HG03097 (cell line): ENCODE results near the gene PRDM16.

Source experiments
- ATAC-seq: cut with Tn5 transposase; IDR thresholded peaks from one replicate; pipeline ENCODE4 v1.9.1; 2021; ENCODE audit not compliant: unreplicated experiment, low FRiP score

PRDM16 gene

DNA sequence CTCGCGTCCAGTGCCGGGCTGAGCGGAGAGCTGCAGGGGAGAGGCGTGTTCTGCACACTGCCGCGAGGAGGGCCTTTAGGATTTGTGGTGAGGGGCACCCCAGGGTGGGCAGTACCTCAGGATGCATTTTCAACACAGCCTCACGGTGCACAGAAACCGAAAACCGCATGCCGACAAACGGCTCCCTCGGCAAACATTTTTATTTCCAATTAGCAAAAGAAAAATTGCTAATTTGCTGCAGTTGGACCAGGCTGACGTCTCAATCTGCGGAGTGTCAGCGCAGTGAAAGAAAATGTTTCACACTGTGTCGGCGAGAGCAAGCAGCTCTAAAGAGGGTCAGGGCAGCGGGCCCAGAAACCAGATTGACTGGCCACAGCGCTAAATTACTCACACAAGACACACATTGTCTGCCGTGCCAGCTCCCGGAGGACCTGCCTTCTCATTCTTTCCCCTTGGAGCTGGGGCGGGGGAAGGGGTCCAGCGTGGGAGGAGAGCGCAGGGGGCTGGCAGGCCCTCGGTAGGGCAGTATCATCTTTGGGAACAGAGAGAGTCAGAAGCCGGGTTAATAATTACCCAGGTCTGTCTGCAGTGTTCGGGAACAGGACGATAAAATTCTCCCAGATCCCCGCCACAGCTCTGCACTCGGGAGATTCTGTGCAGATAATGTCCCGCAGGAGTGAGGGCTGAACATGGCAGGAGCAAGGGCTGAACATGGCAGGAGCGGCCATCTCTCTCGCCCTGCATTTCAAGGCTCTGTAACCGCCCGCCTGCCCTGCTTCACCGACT is 150.2 kb downstream of the PRDM16 start:
- no peak for ATAC-seq

DNA sequence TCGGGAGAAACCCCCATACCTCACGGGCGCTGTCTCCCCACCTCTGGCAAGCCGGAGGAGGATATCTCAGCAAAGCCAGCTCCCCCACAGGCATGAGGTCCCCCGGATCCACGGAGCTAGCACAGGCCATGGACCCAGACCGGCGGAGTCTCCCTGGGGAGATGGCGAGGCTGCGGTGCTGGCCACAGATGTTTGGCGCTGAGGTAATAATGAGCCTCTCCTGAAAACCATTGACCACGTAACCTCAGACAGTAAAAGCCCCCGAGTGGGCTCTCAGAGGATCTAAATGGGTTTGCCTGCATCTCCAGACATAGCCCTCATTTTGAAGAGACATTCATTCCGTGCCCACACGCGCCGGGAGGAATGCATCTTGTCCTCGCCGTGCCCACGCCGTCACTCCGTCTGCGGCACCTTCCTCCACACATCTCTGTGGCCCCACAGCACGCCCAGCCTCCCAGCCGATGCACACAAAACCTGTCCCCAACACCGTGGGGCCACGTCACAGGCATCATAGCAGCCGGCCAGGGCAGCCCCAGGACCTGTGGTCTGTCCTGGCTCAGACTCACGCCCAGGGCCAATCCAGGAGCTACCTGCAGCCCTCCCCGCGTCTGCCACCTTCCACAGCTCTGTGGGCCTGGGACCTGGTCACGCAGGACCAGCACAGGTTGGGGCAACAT is 150.9 kb downstream of the PRDM16 start:
- no peak for ATAC-seq

DNA sequence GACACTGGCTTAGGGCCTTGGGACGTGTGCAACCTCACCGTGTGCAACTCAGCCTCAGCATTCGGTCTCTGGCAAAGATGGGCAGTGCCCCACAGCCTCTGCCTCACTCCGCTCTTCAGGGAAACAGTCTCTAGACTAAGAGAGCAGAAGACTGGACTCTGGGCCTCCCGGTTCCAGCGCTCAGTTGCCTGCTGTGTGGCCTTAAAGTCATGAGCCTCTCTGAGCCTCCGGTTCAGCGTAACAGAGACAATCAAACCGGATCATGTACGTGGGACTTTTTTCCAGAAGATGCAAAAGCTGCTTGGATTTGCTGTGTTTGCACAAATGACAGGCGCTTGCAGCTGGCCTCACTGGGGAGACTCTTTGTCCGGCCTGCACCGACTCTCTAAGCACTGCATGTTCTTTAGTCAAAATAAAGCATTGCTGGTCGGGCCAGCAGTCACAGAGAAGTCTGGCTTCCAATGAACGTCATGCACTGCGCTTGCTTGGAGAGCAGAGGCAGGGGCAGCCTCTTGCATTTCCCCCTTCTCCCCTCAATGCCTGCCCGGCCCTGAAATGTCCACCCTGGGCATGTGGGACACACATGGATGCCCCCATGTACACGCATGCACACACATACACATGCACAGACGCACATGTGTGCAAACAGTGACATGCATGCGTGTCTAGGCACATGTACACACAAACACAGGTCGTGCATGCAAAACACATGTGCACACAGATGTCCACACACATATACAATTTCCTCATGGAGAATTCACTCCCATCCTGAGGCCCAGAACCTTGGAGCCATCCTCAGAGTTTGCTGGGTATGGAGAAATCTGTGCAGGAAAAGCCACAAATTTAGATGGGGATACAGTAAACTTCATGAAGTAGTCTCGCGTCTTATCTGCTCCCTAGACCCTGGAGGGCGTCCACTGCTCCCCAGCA is 152.4 kb downstream of the PRDM16 start:
- no peak for ATAC-seq

DNA sequence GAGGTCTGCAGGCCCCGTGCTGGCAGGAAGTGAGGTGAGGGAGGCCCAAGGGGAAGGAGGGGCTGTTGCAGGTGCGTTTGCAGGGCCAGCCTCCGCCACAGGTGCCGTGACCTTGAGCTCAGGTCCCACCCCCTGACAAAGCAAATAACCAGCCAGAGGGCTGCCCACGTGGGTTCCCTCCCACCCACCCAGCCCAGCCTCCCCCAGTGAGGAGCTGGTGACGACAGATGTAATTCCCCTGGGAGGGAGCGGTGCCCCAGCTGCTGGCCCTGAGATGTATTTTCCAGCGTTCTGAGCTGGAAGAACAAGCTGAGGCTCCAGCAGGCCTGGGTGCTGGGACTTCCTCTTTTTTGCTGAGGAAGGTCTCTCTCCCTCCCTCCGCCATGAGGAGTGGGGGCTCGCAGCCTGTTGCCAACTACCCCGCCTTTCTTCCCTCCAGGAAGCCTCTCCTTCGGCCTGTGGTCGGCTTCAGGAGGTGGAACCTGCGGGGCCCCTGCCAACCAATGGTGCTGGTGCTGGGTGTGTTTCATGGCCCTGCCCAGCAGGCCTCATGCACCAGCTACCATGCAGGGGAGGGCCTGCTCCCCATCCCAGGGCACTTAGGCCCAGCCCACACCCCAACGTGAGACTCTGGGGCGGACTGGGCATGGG is 153.2 kb downstream of the PRDM16 start:
- no peak for ATAC-seq

DNA sequence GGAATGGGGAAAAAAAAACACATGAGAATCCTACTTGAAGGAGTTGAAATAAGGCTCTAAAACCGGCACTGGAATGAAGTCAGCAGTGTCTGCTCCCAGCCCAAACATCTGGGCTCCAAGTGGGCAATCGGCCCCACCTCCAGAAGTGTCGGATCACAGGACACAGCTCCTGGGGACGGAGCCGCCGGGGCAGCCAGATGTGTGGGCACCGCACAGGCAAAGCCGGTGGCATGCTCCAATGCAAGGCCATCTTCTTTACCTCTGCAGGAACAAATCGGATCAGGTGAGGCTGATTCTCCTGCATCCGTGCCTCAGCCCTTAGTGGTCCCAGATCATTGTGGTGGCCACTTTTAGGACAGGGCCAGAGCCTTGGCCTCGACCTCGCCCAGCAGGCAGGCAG is 156.7 kb downstream of the PRDM16 start:
- ATAC-seq = no peak

DNA sequence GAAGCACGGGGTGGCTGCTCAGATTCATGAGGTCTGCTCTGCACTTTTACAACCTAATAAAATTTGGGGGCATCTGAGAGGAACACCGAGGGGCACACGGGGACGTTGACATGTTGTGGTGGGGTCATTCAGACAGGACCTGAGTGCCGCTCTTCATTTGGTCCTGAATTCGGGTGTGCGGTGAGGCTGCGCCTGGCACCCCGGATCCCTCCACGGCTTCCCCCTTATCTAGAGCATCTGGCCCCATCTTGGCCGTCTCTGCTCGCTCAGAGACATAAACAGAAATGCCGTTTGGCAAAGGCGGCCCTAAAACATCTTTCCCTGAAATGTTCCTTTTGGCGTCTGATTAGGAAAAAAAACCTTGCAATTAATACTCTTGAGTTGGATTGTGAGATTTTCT is 157.2 kb downstream of the PRDM16 start:
- ATAC-seq = no peak

DNA sequence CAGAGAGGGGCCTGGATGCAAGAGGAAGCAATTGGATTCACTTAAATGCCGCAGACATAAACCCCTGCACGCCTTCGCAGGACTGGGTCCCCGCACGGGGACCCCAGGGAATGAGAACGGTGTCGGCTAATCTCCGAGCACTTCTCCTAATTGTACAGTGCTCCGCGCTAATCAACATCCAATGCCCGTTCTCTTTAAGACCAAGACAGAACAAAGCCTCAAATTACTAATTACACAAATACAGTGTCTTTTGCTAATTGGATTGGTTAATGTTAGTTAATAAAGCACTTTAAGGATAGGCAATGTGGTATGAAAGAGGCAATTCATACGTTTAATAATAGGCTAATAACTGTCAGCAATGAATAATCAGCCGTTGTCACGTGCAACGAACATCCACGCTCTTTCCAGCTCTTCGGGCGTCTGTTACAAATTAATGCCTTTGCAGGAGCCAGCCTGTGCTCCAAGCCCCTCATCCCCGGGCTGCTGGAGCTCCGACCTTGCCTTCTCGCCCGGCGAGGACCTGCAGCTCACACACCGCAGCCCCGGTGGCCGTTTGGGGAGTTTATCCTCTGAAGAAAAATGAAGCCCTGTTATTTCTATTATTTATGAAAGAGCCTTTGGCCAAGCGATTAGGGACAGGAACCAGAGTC is 157.8 kb downstream of the PRDM16 start:
- ATAC-seq = no peak

DNA sequence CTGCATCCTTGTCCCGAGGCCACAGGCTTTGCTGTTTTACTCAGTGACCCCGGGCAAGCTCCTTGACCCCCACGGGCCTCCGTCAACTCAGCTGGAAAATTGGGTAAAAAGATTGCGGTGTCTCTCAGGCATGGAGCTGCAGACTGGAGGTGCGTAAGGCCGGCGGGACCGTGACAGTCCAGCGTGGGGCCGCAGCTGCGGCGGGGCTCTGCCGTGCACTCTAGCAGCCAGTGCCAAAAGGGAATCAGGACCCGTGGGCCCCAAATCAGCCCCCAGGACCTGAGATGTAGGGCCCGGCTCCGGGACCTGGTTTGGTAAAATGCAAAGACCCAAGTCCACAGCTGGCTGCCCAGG is 158.3 kb downstream of the PRDM16 start:
- no peak for ATAC-seq

DNA sequence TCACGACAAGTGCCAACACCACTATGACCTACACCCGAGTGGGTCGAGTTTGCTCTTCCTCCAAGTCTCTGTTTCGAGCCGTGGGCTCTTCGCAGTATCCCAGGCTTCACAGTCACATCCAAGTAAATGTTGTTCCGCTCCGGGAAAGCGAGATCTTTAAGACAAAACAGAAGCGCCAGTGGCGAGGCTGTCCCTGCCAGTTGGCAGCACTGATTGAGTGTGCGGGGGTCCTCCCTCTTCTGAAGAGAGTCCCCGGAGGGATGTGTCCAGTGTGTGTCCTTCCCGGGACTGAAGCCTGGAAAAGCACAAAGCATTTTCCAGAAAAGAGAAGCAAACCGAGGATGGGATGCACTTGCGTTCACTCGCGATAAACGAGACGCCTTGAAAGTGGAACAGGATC is 158.9 kb downstream of the PRDM16 start:
- ATAC-seq = no peak

DNA sequence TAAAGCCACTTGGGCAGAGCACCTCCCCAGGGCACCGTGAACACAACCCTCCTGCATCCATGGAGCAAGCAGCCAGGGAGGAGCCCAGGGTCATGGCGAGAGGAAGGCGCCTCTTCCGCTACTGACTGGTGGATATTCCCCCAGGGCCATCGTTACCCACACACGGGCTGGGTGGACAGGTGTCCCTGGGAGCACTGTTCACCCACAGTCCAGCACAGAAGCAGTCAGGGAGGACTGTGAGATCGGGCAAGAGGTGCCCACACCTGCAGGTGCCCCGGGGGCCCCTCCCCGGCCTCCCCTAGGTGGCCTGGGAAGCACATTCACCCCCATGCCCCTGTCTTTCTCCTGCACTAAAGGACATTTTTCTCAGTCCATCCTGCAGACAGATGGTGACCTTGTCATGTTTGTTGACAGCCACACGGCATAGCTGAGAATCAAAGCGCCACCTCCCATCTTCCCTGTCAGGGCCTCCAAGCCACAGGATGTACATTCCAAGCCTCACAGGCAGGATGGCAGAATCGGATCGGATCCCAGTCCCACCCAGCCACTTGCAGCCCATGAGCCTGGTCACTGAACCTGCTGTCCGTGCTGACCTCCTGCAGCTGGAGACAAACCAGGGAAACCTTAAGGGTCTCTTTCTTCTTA is 160.2 kb downstream of the PRDM16 start:
- ATAC-seq = no peak

DNA sequence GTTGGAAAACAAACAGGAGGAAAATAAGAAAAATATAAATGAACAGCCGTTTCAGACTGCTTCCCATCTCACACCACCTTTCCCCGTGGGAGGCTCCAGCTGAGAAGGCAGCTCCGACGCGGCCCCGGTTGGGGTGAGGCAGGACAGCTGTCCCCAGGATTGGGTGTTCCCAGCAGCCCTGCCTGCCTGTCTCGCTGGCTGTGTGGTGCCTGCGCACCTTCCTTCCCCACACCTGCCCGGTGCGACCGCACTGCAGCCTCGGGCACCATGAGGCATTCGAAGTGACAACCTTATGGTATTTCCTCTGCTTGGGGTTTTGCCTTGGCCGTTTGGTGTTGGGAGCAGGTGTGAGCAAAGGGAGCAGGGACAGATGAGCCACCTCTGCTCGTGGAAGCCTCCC is 161.6 kb downstream of the PRDM16 start:
- no peak for ATAC-seq

DNA sequence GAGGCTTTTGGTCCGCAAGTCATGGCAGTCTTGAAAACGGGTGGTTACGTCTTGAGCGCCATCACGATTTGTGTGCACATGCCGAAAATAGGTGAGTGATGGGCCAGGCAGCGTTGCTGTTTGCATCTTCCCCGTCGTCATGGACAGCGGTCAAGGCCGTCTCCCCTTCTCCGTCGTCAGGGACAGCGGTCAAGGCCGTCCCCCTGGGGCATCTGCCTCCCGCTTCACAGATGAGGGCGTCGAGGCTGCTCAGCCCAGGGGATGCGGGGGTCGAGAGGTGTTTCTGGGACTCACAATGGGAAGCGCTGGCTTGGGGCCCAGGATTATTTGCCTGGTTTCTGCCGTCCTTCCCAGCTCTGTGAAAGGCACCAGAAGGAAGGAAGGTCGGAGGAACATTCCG is 162.2 kb downstream of the PRDM16 start:
- no peak for ATAC-seq

DNA sequence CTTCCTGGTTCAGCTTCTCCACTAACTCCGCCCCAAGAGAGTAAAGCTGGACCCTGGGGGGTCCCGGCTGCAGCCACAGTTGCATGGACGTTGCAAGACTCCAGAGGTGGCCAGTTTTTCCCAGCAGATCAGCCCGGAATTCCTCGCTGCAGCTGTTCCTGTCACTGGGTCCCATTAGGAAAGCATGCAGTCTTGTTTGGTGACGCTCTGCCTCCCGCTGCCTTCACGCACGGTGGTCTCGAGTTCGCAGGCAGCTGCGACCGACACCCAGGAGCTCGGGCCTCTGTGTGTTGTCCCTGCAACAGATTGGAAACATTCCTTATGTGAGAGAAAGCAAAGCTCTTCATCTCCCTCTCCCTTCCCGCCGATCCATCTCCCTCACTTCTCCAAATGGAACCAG is 162.8 kb downstream of the PRDM16 start:
- no peak for ATAC-seq

DNA sequence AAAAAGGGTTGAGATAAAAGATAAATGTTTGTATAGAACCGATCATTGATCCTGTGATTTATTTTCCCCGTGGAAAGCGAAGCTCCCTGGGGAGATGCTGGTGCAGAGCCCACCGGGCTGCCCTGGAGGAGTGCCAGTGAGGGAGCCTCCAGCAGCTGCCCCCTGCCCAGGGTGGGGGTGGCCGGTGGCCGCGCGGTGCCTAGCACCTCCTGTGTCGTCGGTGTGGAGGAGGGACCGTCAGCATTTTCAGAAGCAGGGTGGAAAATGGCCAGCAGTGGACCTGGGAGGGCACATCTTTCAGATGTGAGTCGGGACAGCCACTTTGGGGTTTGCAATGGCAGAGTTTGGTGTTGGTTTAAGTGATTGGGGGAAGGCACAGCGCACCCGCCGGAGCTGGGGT is 164.0 kb downstream of the PRDM16 start:
- no peak for ATAC-seq

DNA sequence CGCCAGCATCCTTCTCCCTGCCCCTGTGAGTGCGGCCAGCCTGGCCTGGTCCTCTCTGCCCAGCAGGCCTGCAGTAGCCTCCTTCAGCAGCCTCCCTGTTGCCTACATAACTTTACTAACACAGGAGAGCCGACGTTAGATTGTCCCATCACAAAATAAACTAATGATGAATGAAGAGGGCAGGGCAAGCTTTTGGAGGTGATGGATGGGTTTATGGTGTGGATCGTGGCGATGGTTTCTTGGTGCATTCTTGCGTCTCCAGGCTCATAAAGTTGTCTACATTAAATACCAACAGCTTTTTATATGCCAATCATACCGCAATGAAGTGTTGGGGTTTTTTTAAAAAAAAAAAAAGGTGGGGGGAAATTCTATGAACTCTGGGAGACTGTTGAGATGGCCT is 164.5 kb downstream of the PRDM16 start:
- ATAC-seq = no peak

DNA sequence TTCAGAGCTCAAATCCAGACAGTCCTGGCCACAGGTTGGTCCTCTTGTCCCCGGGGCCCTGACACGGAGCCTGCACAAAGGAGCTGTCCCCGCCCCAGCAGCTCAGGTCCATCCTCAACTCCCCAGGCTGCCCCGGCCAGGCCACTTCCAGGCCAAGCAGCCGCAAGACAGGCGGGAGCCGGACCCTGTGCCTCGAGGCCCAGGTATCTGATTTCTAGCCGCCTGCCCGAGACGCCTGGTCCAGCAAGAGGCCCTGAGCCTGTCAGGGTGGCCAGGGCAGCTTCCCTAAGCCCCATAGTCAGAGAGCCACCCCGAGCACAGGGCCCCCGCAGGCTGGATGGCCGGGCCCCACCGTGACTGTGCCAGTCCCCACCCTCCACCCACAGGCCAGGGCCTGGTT is 165.3 kb downstream of the PRDM16 start:
- ATAC-seq = no peak

DNA sequence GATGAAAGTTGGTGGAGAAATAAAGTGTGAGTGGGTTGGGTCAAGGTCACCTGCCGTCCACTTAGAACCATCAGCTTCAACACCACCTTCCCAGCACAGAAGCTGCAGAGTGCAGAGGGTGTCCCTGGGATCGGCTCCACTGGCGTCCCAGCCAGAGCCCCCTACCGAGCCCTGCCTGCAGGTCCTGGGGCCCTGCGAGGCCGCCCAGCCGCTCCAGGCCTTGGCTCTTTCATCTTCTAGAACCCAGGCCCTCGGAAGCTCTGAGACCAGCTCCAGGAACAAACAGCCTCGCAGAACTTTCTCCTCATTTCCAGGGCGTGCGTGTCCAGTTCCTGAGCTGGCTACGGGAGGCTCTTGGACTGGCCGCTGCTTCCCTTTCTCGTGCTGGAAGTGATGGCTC is 166.0 kb downstream of the PRDM16 start:
- no peak for ATAC-seq

DNA sequence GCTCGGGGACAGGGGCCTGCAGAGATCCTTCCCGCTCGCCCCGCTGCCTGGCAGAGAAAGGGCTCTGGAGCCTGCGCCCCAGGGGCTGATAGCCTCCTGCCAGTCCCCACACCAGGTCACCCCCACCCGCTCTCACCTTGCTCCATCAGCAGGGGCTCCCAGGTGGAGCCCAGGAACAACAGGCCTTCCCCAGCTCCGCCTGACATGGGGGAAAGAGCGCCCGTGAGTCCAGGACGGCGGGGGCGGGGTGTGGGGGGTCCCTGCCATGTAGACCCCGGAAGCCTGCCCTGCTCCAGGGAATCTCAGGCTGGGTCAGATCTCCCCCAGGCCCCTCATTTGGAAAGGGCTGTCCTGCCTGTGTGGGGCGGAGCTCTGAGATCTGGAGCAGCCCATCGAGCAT is 166.5 kb downstream of the PRDM16 start:
- no peak for ATAC-seq

DNA sequence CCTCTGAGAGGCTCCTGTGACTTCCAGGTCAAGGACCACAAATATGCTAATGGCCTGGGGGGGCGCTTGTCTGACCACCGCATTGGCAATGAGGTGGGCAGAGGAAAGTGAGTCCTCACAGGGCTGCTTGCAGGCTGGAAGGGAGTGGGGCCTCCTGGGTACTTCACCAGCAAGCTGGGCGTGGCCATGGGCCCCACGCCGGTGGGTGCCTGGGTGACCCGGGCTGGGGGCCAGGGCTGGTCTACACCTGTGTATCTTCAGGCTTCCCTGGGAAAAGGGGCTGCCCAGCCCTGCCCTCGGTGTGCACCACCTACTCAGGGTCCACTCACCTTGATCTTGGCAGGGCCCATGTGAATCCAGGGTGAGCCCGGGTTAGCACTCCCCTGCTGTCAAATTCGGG is 167.4 kb downstream of the PRDM16 start:
- no peak for ATAC-seq

DNA sequence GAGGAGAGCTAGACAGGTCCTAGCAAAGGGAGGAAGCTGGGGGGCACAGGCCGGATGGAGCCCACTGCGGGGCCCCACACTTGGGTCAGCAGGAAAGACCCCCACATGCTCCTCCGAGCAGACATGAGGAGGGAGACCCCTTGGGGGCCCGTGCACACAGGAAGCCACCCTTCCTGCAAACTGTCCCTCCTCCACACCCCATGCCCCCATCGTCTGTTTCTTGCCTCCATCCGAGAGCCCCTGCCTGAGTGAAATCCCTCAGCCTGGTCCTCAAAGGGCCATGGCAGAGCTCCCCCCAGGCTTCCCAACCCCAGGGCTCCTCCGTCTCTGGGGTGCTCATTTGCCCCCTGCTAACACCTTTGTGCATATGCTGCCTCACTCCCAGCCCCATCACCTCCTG is 168.0 kb downstream of the PRDM16 start:
- no peak for ATAC-seq
